HG03565 (cell line): ENCODE data around the gene MGRN1.

Source experiments
- ATAC-seq: cut with Tn5 transposase; IDR thresholded peaks from one replicate; pipeline ENCODE4 v1.9.1; 2021; ENCODE audit warnings: mild to moderate bottlenecking, moderate library complexity; ENCODE audit not compliant: unreplicated experiment

MGRN1 gene

DNA sequence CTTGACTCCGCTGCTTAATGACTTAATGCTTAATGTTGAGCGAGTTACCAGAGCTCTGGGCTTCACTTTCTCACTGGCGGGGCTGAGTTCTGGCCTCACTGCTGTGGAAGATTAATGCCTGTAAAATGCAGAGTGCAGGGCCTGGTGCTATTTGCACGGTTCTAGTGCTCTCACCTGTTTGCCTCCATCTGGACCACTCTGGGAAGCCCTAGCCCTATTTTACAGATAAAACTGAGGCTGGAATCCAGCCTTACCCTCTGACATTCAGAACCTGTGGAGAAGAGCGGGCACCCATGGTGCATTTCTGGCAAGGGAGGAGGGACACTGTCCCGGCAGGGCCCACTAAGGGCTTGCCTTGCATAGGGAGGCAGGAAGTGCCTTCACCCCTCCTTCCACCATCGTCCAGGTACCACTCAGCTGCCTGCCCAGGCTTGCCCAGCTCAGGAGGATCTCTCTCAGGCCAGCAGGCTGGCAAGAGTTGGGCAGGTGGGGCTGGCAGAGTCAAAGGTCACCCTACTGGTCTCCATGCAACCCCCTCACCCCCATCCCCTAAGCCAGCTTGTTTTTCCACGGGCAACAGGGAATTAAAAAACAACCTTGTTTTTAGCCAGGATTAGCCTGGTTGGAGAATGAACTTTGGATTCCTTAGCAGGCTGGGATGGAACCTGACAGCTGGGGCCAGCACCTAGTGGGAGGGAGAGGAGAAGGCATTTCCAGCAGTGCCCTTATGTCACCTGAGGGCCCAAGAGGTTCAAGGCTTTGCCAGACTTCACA lies 5.8 kb upstream of the MGRN1 start:
- no peak for ATAC-seq

DNA sequence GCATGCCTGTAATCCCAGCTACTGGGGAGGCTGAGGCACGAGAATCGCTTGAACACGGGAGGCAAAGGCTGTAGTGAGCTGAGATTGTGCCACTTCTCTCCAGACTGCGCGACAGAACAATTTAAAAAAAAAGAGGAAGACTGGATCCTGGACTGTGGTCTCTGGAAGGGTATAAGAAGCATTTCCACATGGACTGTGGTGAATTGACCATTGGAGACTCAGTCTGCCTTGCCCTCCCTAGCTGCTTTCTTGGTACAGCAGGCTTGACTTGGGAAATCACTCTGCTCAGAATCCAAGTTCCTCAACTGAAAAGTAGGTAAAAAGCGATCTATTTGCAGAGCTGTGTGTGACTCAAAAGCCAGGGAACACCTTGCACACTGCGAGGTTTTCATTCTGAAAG lies 1.0 kb upstream of the MGRN1 start:
- no peak for ATAC-seq

- peak; percentile 36 for ATAC-seq
These were observed 367 bp downstream of the MGRN1 start for GRCh38 chr16:4624827-4625559.

- ATAC-seq: no peak
These were observed 1.0 kb downstream of the MGRN1 start for GRCh38 chr16:4625560-4626159.

DNA sequence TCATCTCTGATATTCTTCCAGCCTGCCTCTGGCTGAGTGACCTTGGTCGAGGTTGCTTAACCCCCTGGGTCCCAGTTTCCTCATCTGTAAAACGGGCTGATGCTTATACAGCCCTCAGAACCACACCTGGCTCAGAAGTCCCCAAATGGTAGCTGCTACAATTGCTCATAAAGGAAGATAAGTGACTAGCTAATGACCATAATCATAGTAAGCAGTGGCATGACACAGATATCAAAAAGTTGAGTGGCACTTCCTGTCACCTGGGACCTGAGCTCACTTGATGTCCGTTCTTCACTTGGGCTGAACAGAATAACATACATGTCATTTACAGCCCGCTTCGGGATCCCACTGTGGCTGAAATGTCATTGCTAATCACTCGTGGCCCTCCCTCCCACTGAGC lies 1.8 kb downstream of the MGRN1 start:
- ATAC-seq: no peak

DNA sequence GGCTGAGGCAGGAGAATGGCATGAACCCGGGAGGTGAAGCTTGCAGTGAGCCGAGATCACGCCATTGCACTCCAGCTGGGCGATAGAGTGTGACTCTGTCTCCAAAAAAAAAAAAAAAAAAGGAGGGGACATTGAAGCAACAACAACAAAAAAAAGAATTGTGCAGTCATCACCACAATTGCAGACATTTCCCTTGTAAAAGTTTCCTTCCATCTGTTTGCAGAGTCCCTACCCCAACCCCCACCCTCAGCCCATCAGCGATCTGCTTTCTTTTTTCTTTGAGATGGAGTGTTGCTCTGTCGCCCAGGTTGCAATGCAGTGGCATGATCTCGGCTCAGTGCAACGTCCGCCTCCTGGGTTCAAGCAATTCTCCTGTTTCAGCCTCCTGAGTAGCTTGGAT lies 3.7 kb downstream of the MGRN1 start:
- no peak for ATAC-seq

GRCh38 chr16:4631444-4631843 lies 6.8 kb downstream of the MGRN1 start:
- ATAC-seq: no peak

DNA sequence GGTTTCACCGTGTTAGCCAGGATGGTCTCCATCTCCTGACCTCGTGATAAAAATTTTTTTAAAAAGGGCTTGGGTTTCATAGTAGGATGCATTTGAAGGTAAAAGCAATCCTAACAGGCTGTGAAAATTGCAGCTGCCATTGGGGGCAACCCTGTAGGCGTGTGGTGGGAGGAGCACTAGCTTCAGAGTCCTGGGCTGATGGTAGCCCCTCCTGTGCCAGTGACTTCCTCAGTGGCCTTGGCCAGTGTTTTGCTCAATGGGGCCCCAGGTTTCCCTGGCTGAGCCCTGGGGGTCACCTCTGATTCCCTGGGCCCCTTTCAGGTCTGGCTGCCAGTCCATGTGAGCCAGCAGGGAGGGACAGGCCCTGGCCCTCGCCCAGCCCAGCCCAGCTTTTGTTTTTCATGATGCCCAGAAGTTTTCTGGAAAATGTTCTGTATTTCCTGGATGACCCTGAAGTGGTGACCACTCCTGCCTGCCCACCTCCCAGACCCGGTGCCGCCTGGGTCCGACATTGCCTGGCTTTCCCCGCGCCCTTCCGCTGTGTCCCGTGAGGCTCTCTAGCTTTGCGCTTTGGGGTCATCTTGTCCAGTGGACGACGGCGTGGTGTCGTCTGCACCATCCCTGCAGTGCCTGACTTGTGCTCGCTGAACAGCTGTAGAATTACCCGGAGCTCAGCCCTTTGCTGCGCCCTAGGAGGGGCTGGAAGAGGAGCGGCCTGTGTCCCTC lies 9.4 kb downstream of the MGRN1 start:
- no peak for ATAC-seq

GRCh38 chr16:4634768-4635167 lies 10.1 kb downstream of the MGRN1 start:
- no peak for ATAC-seq

DNA sequence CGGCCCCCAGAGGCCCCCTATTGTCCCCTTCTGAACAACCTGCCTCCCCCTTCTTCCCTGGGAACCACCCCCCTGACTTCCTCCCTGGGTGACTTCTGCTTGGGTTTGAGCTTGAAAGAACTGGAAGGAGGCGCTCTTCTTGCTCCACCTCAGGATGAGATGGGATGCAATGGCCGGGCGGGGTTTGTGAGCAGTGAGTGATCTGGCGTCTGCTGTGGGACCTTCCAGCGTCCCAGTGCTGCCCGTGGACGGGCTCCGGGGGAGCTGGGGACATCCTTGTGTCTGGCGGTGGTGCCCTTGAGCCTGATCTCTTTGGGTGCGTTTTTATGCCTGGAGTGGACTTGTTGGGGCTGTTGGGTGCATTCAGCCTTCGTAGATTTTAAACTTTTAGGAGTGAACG lies 11.6 kb downstream of the MGRN1 start:
- ATAC-seq: no peak

GRCh38 chr16:4637501-4638166 lies 13.0 kb downstream of the MGRN1 start:
- no peak for ATAC-seq

- no peak for ATAC-seq
These were observed 15.4 kb downstream of the MGRN1 start for GRCh38 chr16:4639899-4640509.

GRCh38 chr16:4640572-4641305 lies 16.1 kb downstream of the MGRN1 start:
- ATAC-seq: no peak

- no peak for ATAC-seq
These were observed 16.7 kb downstream of the MGRN1 start for GRCh38 chr16:4641306-4641687.

DNA sequence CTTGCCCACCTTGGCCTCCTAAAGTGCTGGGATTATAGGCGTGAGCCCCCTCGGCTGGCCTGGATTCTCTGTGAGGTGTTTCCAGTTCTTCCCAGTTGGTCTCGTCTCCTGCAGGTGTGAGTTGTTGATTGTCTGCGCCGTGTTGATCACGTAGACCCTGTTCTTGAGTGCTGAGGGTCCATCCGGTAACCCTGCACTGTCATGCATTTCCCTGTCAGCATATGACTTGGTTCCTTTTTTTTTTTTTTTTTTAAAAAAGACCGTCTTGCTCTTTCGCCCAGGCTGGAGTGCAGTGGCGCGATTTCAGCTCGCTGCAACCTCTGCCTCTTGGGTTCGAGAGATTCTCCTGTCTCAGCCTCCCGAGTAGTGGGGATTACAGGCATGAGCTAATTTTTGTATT lies 17.3 kb downstream of the MGRN1 start:
- ATAC-seq: no peak

GRCh38 chr16:4646773-4647643 lies 22.4 kb downstream of the MGRN1 start:
- no peak for ATAC-seq

DNA sequence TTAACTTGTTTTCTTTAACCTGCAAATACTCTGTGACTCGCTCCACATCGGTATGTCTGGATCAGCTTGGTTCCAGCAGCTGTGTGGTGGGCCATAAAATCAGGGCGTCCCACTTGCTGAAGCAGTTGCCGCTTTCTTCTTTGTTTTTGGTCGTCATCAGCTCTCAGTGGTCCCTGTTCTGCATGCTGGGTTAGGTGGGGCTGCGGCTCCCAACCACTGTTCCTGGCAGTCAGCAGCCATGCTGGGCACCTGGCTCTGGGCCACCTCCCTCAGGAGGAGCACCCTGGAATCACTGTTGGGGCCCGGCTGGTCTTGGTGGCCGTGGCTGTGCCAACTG lies 23.0 kb downstream of the MGRN1 start:
- no peak for ATAC-seq

DNA sequence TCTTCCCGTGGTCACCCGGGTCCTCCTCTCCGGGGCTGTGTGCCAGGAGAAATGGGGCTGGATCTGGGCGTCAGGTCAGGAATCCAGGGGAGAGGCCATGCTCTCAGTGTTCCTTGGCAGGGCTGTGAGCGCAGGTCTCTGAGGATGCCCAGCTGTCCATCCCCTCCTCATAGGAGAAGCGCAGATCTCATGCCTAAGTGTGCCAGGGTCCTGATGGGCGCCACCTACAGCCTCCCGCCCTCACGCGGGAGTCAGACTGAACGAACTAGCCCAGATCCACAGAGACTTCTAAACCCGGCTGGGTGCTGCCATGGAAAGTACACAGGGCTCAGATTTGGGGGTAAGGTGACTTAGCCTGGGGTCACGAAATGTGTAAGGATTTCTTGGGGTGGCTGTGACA lies 24.3 kb downstream of the MGRN1 start:
- no peak for ATAC-seq
